ENCODE data around the gene PEBP1. TPM values are rescaled to one million over a fixed set of nuclear protein-coding genes. Genes with fewer than 3 reads are reported as not detected.

PEBP1 gene
- total RNA-seq, 1 donor from 2014 or later, result 102 TPM

GRCh38 chr12:118175823-118176447, 40.0 kb downstream of the PEBP1 start:
- no peak for DNase-seq
- Mint-ChIP-seq H3K9me3 (no peaks in the 10 kb centered on the region), H3K27me3 (no peaks in the 10 kb centered on the region), H3K36me3 (ENCODE audit: low read depth) (peaks cover 69% of the 10 kb centered on the region), H3K4me1 (peaks cover 13% of the 10 kb centered on the region), H3K27ac (peak overlapping the region; percentile 51), H3K4me3 (peak overlapping the region; percentile 5)
- ChIA-PET CTCF (interaction anchor here (0.9 to 3.5 kb wide), 4 partner anchors 8 to 201 kb away, joined by 3 to 18 read pairs (median 4); partner anchors contain the start of gene SUDS3), POLR2A (interaction anchor here (1.0 to 1.9 kb wide), 2 partner anchors 21 to 200 kb away, joined by 4 to 5 read pairs; partner anchors contain the start of gene SUDS3)
- peak; percentile 95 for ATAC-seq (ENCODE audit: low read depth)
- intact Hi-C loops (cut with micrococcal nuclease), result loop anchor here (1.0 to 5.0 kb wide), 2 partner anchors 9 to 39 kb away; partner anchors contain the start of gene PEBP1
- TF ChIP-seq CTCF (IDR thresholded peaks at IDR 0.05), result no peak

- POLR2A ChIA-PET, result interaction anchor here (0.8 kb wide), 1 partner anchor 193 kb away, joined by 5 read pairs; the partner anchor contains the start of gene SUDS3
- CTCF ChIA-PET, result interaction anchor here (0.7 to 5.7 kb wide), 5 partner anchors 7 to 192 kb away, joined by 3 to 124 read pairs (median 3); partner anchors contain the start of genes SUDS3 and TAOK3
Measured at GRCh38 chr12:118183155-118183554, 47.2 kb downstream of the PEBP1 start.

GRCh38 chr12:118183711-118184110, 47.8 kb downstream of the PEBP1 start:
- Mint-ChIP-seq H3K27ac (no peak overlapping the region), H3K4me3 (no peak overlapping the region), H3K9me3 (no peaks in the 10 kb centered on the region), H3K36me3 (ENCODE audit: low read depth) (peaks cover 35% of the 10 kb centered on the region), H3K4me1 (peaks cover 24% of the 10 kb centered on the region), H3K27me3 (no peaks in the 10 kb centered on the region)
- intact Hi-C loops (cut with micrococcal nuclease), result loop anchor here (2.0 to 5.0 kb wide), 3 partner anchors 13 to 174 kb away; no protein-coding TSS in a partner anchor
- no peak for DNase-seq
- TF ChIP-seq CTCF (IDR thresholded peaks at IDR 0.05), result no peak
- ChIA-PET POLR2A (interaction anchor here (3.4 kb wide), 1 partner anchor 192 kb away, joined by 9 read pairs; the partner anchor contains the start of gene SUDS3), CTCF (interaction anchor here (0.9 to 5.7 kb wide), 5 partner anchors 8 to 192 kb away, joined by 3 to 124 read pairs (median 4); partner anchors contain the start of genes SUDS3 and TAOK3)
- ATAC-seq (ENCODE audit: low read depth), result no peak

More at GRCh38 chr12:118183155-118183554, 47.2 kb downstream of the PEBP1 start:
- Mint-ChIP-seq H3K27me3 (no peaks in the 10 kb centered on the region), H3K4me1 (peaks cover 24% of the 10 kb centered on the region), H3K9me3 (no peaks in the 10 kb centered on the region), H3K4me3 (no peak overlapping the region), H3K36me3 (ENCODE audit: low read depth) (peaks cover 35% of the 10 kb centered on the region), H3K27ac (peak overlapping the region; percentile 53)
- DNase-seq, result no peak
- TF ChIP-seq CTCF (IDR thresholded peaks at IDR 0.05), result no peak
- ATAC-seq (ENCODE audit: low read depth), result no peak
- intact Hi-C loops (cut with micrococcal nuclease), result loop anchor here (2.0 to 5.0 kb wide), 3 partner anchors 14 to 174 kb away; no protein-coding TSS in a partner anchor

- DNase-seq (no peak), ATAC-seq (ENCODE audit: low read depth) (no peak)
- ChIA-PET CTCF (interaction anchor here (0.9 to 5.7 kb wide), 2 partner anchors 190 kb away, joined by 3 to 124 read pairs; partner anchors contain the start of genes SUDS3 and TAOK3), POLR2A (interaction anchor here (0.6 to 3.4 kb wide), 3 partner anchors 153 to 190 kb away, joined by 4 to 11 read pairs (median 9); partner anchors contain the start of genes SUDS3 and TAOK3)
- Mint-ChIP-seq H3K4me3 (no peak overlapping the region), H3K36me3 (ENCODE audit: low read depth) (peaks cover 41% of the 10 kb centered on the region), H3K27me3 (no peaks in the 10 kb centered on the region), H3K9me3 (no peaks in the 10 kb centered on the region), H3K4me1 (peaks cover 24% of the 10 kb centered on the region), H3K27ac (peak overlapping the region; percentile 52)
- intact Hi-C loops (cut with micrococcal nuclease), result no loop called here
- no peak for TF ChIP-seq CTCF (IDR thresholded peaks at IDR 0.05)
Measured at GRCh38 chr12:118185602-118186397, 49.9 kb downstream of the PEBP1 start.

All from activated B cell treated with CpG ODN at 0.5 μM for 24 hours (primary cell).